Measurements from ENCODE around the gene ELF5. TPM values are rescaled to one million over a fixed set of nuclear protein-coding genes. Genes with fewer than 3 reads are reported as not detected.

Gene ELF5
- total and polyA plus RNA-seq, 10 of the 15 experiments (the other 5 are each of a cell fraction or from before 2014, with no cell fraction given) = not detected

- no peak for TF ChIP-seq CEBPZ (IDR thresholded peaks at IDR 0.05; ENCODE audit: low read depth, low read length)
- no peak for TF ChIP-seq ZNF274 (IDR thresholded peaks at IDR 0.05; ENCODE audit: insufficient read depth, insufficient read length)
- TF ChIP-seq PKNOX1 (IDR thresholded peaks at IDR 0.05) = no peak
- TF ChIP-seq RUNX3 (IDR thresholded peaks at IDR 0.05; ENCODE audit: low read length) = no peak
- no peak for TF ChIP-seq ZNF592 (IDR thresholded peaks at IDR 0.05)
These were observed 4.2 kb downstream of the ELF5 start (continued) for GRCh38 chr11:34509336-34509876.
